ENCODE measurements around the gene ISG20.
A peak's percentile ranks its signal among the peaks of the same experiment; 100 is the strongest.

ISG20 gene

GRCh38 chr15:88620995-88621772 lies 17.6 kb upstream of the ISG20 start, which contains the start of gene AEN:
AEN (plus strand) TSS chr15:88621340; CDS start chr15:88626210, 4,870 bp downstream.
- no peaks in the 10 kb centered on the region for H3K27me3 ChIP-seq (ENCODE audit: control insufficient read depth in 1 of 2, insufficient read depth in 1 of 2, low read length in 2 of 2)
- peak within 1 kb of the TSS; percentile 92 for H2BK15ac ChIP-seq (ENCODE audit: low read depth, poor library complexity, severe bottlenecking)
- peaks cover 22% of the 10 kb centered on the region for H3K4me1 ChIP-seq (ENCODE audit: control insufficient read depth, insufficient read depth, low read depth, low read length)
- 1% methylated on average over 66 of the region's 71 CpGs for WGBS
- H3K9me3 ChIP-seq (ENCODE audit: control insufficient read depth, low read length): no peaks in the 10 kb centered on the region
- H3K4ac ChIP-seq (ENCODE audit: low read depth in 1 of 2, low read length in 2 of 2): peak within 1 kb of the TSS; percentile 93 to 97
- H3K4me2 ChIP-seq (ENCODE audit: low read length, poor library complexity, severe bottlenecking): peak within 1 kb of the TSS; percentile 96
- peak within 1 kb of the TSS; percentile 99 for H3K9ac ChIP-seq (ENCODE audit: low read length)
- H3K14ac ChIP-seq (ENCODE audit: low read length in 2 of 2): peak within 1 kb of the TSS in 1 of 2 experiments; percentile 87
- H2BK120ac ChIP-seq (ENCODE audit: low read depth, low read length): peak within 1 kb of the TSS; percentile 98
- peak within 1 kb of the TSS; percentile 95 to 99 for H3K18ac ChIP-seq (ENCODE audit: low read depth in 1 of 2, low read length in 2 of 2)
- H3K79me1 ChIP-seq (replicated peaks; ENCODE audit: low read length, poor library complexity, severe bottlenecking): peaks cover 3% of the 10 kb centered on the region
- peak within 1 kb of the TSS; percentile 32 to 87 for H2BK12ac ChIP-seq (ENCODE audit: low read length in 2 of 2)
- H4K91ac ChIP-seq (ENCODE audit: low read length): peak within 1 kb of the TSS; percentile 99
- H3K23ac ChIP-seq (ENCODE audit: low read length in 2 of 2): peak within 1 kb of the TSS in 1 of 2 experiments; percentile 99
- peak within 1 kb of the TSS; percentile 100 for H2BK5ac ChIP-seq (ENCODE audit: low read depth, low read length, poor library complexity, severe bottlenecking)
- peaks cover 10 to 11% of the 10 kb centered on the region in 2 experiments for H3K36me3 ChIP-seq (ENCODE audit: control insufficient read depth in 1 of 2, insufficient read depth in 2 of 2, low read depth in 1 of 2, low read length in 2 of 2)
- H3K4me3 ChIP-seq (ENCODE audit: insufficient read depth in 1 of 2, low read depth in 1 of 2, low read length in 2 of 2): peak within 1 kb of the TSS; percentile 95 to 98
- H2AK5ac ChIP-seq (ENCODE audit: low read length, severe bottlenecking): peak within 1 kb of the TSS; percentile 87
- DNase-seq: peak; percentile 96
- H3K27ac ChIP-seq (ENCODE audit: low read length, poor library complexity, severe bottlenecking): peak within 1 kb of the TSS; percentile 81
- H4K8ac ChIP-seq (ENCODE audit: low read length): peak within 1 kb of the TSS; percentile 90
- peak within 1 kb of the TSS; percentile 24 for H2AFZ ChIP-seq (ENCODE audit: low read depth, low read length)

GRCh38 chr15:88621789-88622604 lies 16.8 kb upstream of the ISG20 start:
- Histone ChIP-seq H3K4me1 (ENCODE audit: control insufficient read depth, insufficient read depth, low read depth, low read length) (peaks cover 26% of the 10 kb centered on the region), H4K91ac (ENCODE audit: low read length) (peak overlapping the region; percentile 99), H3K27ac (ENCODE audit: low read length, poor library complexity, severe bottlenecking) (peak overlapping the region; percentile 81), H3K18ac (ENCODE audit: low read depth in 1 of 2, low read length in 2 of 2) (peak overlapping the region; percentile 95 to 99), H2BK120ac (ENCODE audit: low read depth, low read length) (peak overlapping the region; percentile 98), H2AFZ (ENCODE audit: low read depth, low read length) (no peak overlapping the region), H3K4ac (ENCODE audit: low read depth in 1 of 2, low read length in 2 of 2) (peak overlapping the region in 1 of 2 experiments; percentile 97), H3K9me3 (ENCODE audit: control insufficient read depth, low read length) (no peaks in the 10 kb centered on the region), H4K8ac (ENCODE audit: low read length) (peak overlapping the region; percentile 90), H3K4me2 (ENCODE audit: low read length, poor library complexity, severe bottlenecking) (peak overlapping the region; percentile 88), H3K79me1 (replicated peaks; ENCODE audit: low read length, poor library complexity, severe bottlenecking) (peaks cover 3% of the 10 kb centered on the region), H2BK5ac (ENCODE audit: low read depth, low read length, poor library complexity, severe bottlenecking) (peak overlapping the region; percentile 100), H3K14ac (ENCODE audit: low read length in 2 of 2) (peak overlapping the region in 1 of 2 experiments; percentile 87), H3K27me3 (ENCODE audit: control insufficient read depth in 1 of 2, insufficient read depth in 1 of 2, low read length in 2 of 2) (no peaks in the 10 kb centered on the region), H3K9ac (ENCODE audit: low read length) (peak overlapping the region; percentile 99), H3K4me3 (ENCODE audit: insufficient read depth in 1 of 2, low read depth in 1 of 2, low read length in 2 of 2) (peak overlapping the region; percentile 95 to 98), H3K36me3 (ENCODE audit: control insufficient read depth in 1 of 2, insufficient read depth in 2 of 2, low read depth in 1 of 2, low read length in 2 of 2) (peaks cover 16 to 18% of the 10 kb centered on the region in 2 experiments), H2BK15ac (ENCODE audit: low read depth, poor library complexity, severe bottlenecking) (no peak overlapping the region), H2AK5ac (ENCODE audit: low read length, severe bottlenecking) (peak overlapping the region; percentile 18), H2BK12ac (ENCODE audit: low read length in 2 of 2) (peak overlapping the region; percentile 32 to 87), H3K23ac (ENCODE audit: low read length in 2 of 2) (peak overlapping the region in 1 of 2 experiments; percentile 99)
- peak; percentile 61 for DNase-seq
- under 1% methylated on average over 12 of the region's 17 CpGs for WGBS

- Histone ChIP-seq H3K14ac (ENCODE audit: low read length in 2 of 2) (no peak overlapping the region), H4K91ac (ENCODE audit: low read length) (no peak overlapping the region), H3K4me1 (ENCODE audit: control insufficient read depth, insufficient read depth, low read depth, low read length) (peaks cover 28% of the 10 kb centered on the region), H3K9ac (ENCODE audit: low read length) (peak overlapping the region; percentile 99), H2BK12ac (ENCODE audit: low read length in 2 of 2) (no peak overlapping the region), H4K8ac (ENCODE audit: low read length) (no peak overlapping the region), H3K4me3 (ENCODE audit: insufficient read depth in 1 of 2, low read depth in 1 of 2, low read length in 2 of 2) (peak overlapping the region; percentile 95 to 98), H2AFZ (ENCODE audit: low read depth, low read length) (no peak overlapping the region), H3K79me1 (replicated peaks; ENCODE audit: low read length, poor library complexity, severe bottlenecking) (peaks cover 3% of the 10 kb centered on the region), H3K36me3 (ENCODE audit: control insufficient read depth in 1 of 2, insufficient read depth in 2 of 2, low read depth in 1 of 2, low read length in 2 of 2) (peaks cover 19 to 24% of the 10 kb centered on the region in 2 experiments), H3K27ac (ENCODE audit: low read length, poor library complexity, severe bottlenecking) (peak overlapping the region; percentile 81), H2BK5ac (ENCODE audit: low read depth, low read length, poor library complexity, severe bottlenecking) (no peak overlapping the region), H2AK5ac (ENCODE audit: low read length, severe bottlenecking) (no peak overlapping the region), H3K4ac (ENCODE audit: low read depth in 1 of 2, low read length in 2 of 2) (no peak overlapping the region), H2BK15ac (ENCODE audit: low read depth, poor library complexity, severe bottlenecking) (no peak overlapping the region), H3K18ac (ENCODE audit: low read depth in 1 of 2, low read length in 2 of 2) (no peak overlapping the region), H3K27me3 (ENCODE audit: control insufficient read depth in 1 of 2, insufficient read depth in 1 of 2, low read length in 2 of 2) (no peaks in the 10 kb centered on the region), H2BK120ac (ENCODE audit: low read depth, low read length) (no peak overlapping the region), H3K4me2 (ENCODE audit: low read length, poor library complexity, severe bottlenecking) (peak overlapping the region; percentile 88), H3K23ac (ENCODE audit: low read length in 2 of 2) (no peak overlapping the region), H3K9me3 (ENCODE audit: control insufficient read depth, low read length) (no peaks in the 10 kb centered on the region)
- no peak for DNase-seq
- 3% methylated on average over 5 of the region's 5 CpGs for WGBS
Observed at GRCh38 chr15:88622605-88622975, 16.2 kb upstream of the ISG20 start.

GRCh38 chr15:88623061-88623460 lies 15.8 kb upstream of the ISG20 start:
- Histone ChIP-seq H2BK12ac (ENCODE audit: low read length in 2 of 2) (no peak overlapping the region), H3K79me1 (replicated peaks; ENCODE audit: low read length, poor library complexity, severe bottlenecking) (peaks cover 3% of the 10 kb centered on the region), H4K91ac (ENCODE audit: low read length) (no peak overlapping the region), H3K4ac (ENCODE audit: low read depth in 1 of 2, low read length in 2 of 2) (no peak overlapping the region), H3K4me1 (ENCODE audit: control insufficient read depth, insufficient read depth, low read depth, low read length) (peaks cover 30% of the 10 kb centered on the region), H3K14ac (ENCODE audit: low read length in 2 of 2) (no peak overlapping the region), H3K23ac (ENCODE audit: low read length in 2 of 2) (no peak overlapping the region), H2AFZ (ENCODE audit: low read depth, low read length) (no peak overlapping the region), H3K18ac (ENCODE audit: low read depth in 1 of 2, low read length in 2 of 2) (no peak overlapping the region), H3K9me3 (ENCODE audit: control insufficient read depth, low read length) (no peaks in the 10 kb centered on the region), H3K27ac (ENCODE audit: low read length, poor library complexity, severe bottlenecking) (peak overlapping the region; percentile 81), H3K4me3 (ENCODE audit: insufficient read depth in 1 of 2, low read depth in 1 of 2, low read length in 2 of 2) (peak overlapping the region in 1 of 2 experiments; percentile 98), H3K36me3 (ENCODE audit: control insufficient read depth in 1 of 2, insufficient read depth in 2 of 2, low read depth in 1 of 2, low read length in 2 of 2) (peaks cover 21 to 29% of the 10 kb centered on the region in 2 experiments), H4K8ac (ENCODE audit: low read length) (no peak overlapping the region), H2BK120ac (ENCODE audit: low read depth, low read length) (no peak overlapping the region), H2BK15ac (ENCODE audit: low read depth, poor library complexity, severe bottlenecking) (no peak overlapping the region), H3K27me3 (ENCODE audit: control insufficient read depth in 1 of 2, insufficient read depth in 1 of 2, low read length in 2 of 2) (no peaks in the 10 kb centered on the region), H2AK5ac (ENCODE audit: low read length, severe bottlenecking) (no peak overlapping the region), H2BK5ac (ENCODE audit: low read depth, low read length, poor library complexity, severe bottlenecking) (no peak overlapping the region), H3K9ac (ENCODE audit: low read length) (peak overlapping the region; percentile 99), H3K4me2 (ENCODE audit: low read length, poor library complexity, severe bottlenecking) (peak overlapping the region; percentile 88)
- no CpG with 5 or more reads among the region's 2 CpGs for WGBS
- DNase-seq: peak; percentile 85
